Caco-2 (cell line): ENCODE results near the gene TSEN2. TPM values are rescaled to one million over a fixed set of nuclear protein-coding genes. Genes with fewer than 3 reads are reported as not detected.

Experiments
- BruUV-seq: library from RNA; stranded (reverse); fragments of 400-500 nt; replicated peaks from 2 replicates; lab custom pipeline; 2021; lab: Mats Ljungman, UMichigan
- CTCF ChIA-PET: fragments of 300-600 bp; sonication (Branson Sonifier 250); formaldehyde crosslinking; loops from one replicate; lab custom pipeline; 2022; ENCODE audit warnings: antibody characterized with exemption; lab: Charles Lee
- POLR2A ChIA-PET: fragments of 300-600 bp; sonication (Branson Sonifier 250); formaldehyde crosslinking; loops from one replicate; lab custom pipeline; 2022; ENCODE audit warnings: antibody characterized with exemption; lab: Charles Lee
- DNase-seq, 2 experiments: peaks; one replicate each; pipeline versions ENCODE4 v3.0.0 to v3.0.0-alpha.2; 2020 to 2022
- H3K27me3 ChIP-seq: replicated peaks from 2 replicates; pipeline ENCODE4 v1.6.0; 2011; ENCODE audit warnings: low read length; ENCODE audit not compliant: control insufficient read depth, insufficient read depth
- H3K36me3 ChIP-seq: 2 replicates; pipeline ENCODE4 v1.5.1; 2011; ENCODE audit warnings: low read length; ENCODE audit not compliant: control insufficient read depth, insufficient read depth
- H3K4me1 ChIP-seq: fragments of 250-450 bp; sonication (Bioruptor Pico); 2 replicates; pipeline ENCODE4 v1.5.1; 2020; ENCODE audit warnings: mild to moderate bottlenecking
- H3K4me3 ChIP-seq: 2 replicates; pipeline ENCODE4 v1.5.1; 2011; ENCODE audit warnings: low read depth, mild to moderate bottlenecking, control low read depth, low read length
- H3K9me3 ChIP-seq: fragments of 250-450 bp; sonication (Bioruptor Pico); 2 replicates; pipeline ENCODE4 v1.5.1; 2020; ENCODE audit warnings: mild to moderate bottlenecking, moderate library complexity
- H3K27ac Mint-ChIP-seq: one replicate; pipeline ENCODE4 v1.8.0; 2022; ENCODE audit warnings: mixed read lengths; ENCODE audit not compliant: unreplicated experiment
- H3K27me3 Mint-ChIP-seq: one replicate; pipeline ENCODE4 v1.8.0; 2022; ENCODE audit warnings: mixed read lengths; ENCODE audit not compliant: insufficient read depth, unreplicated experiment
- H3K36me3 Mint-ChIP-seq: one replicate; pipeline ENCODE4 v1.8.0; 2022; ENCODE audit warnings: mild to moderate bottlenecking, mixed read lengths; ENCODE audit not compliant: insufficient read depth, unreplicated experiment
- H3K4me1 Mint-ChIP-seq: one replicate; pipeline ENCODE4 v1.8.0; 2022; ENCODE audit warnings: low read depth, mixed read lengths; ENCODE audit not compliant: unreplicated experiment
- H3K4me3 Mint-ChIP-seq: one replicate; pipeline ENCODE4 v1.8.0; 2022; ENCODE audit warnings: mild to moderate bottlenecking, moderate library complexity, mixed read lengths; ENCODE audit not compliant: unreplicated experiment
- H3K9me3 Mint-ChIP-seq: one replicate; pipeline ENCODE4 v1.8.0; 2022; ENCODE audit warnings: mixed read lengths; ENCODE audit not compliant: unreplicated experiment
- CTCF ChIP-seq, 2 experiments: fragments of 200-600 bp in 1 of 2; IDR thresholded peaks; 1 replicate in 1 of 2; 2 replicates in 1 of 2; pipeline versions ENCODE4 v1.5.1 to v1.8.0; 2011 to 2022; ENCODE audit warnings: antibody characterized with exemption in 1 of 2, control low read depth in 1 of 2, inconsistent platforms in 1 of 2, low read depth in 1 of 2, low read length in 1 of 2, mild to moderate bottlenecking in 1 of 2, moderate library complexity in 1 of 2; ENCODE audit not compliant: insufficient read depth in 1 of 2, severe bottlenecking in 1 of 2, unreplicated experiment in 1 of 2
- intact Hi-C: fragments of 100-400 bp; cut with micrococcal nuclease; formaldehyde crosslinking; loops from one replicate; pipeline ENCODE4 v1.10.0; 2022; ENCODE audit not compliant: unreplicated experiment
- total RNA-seq: library from RNA; stranded (reverse); gene quantifications from 2 replicates; pipeline ENCODE4 v1.2.3, GENCODE V29; 2022

Gene TSEN2
- total RNA-seq, 1 experiment from 2014 or later, result 19.6 TPM

- CTCF ChIA-PET, result interaction anchor here (0.7 kb wide), 1 partner anchor 120 kb away, joined by 3 read pairs; no protein-coding TSS in a partner anchor
- H3K4me3 Mint-ChIP-seq, result no peak overlapping the region
- TF ChIP-seq CTCF (IDR thresholded peaks at IDR 0.05; ENCODE audit: insufficient read depth in 1 of 2, low read depth in 1 of 2, low read length in 1 of 2, severe bottlenecking in 1 of 2, unreplicated experiment in 1 of 2), result no peak
- no peak for DNase-seq
- H3K27me3 Mint-ChIP-seq, result no peaks in the 10 kb centered on the region
- peaks cover 19% of the 10 kb centered on the region for H3K4me1 Mint-ChIP-seq
- H3K9me3 Mint-ChIP-seq, result no peaks in the 10 kb centered on the region
- peak overlapping the region; percentile 40 for H3K27ac Mint-ChIP-seq
- Histone ChIP-seq H3K36me3 (no peaks in the 10 kb centered on the region), H3K9me3 (no peaks in the 10 kb centered on the region), H3K27me3 (no peaks in the 10 kb centered on the region), H3K4me3 (no peak overlapping the region), H3K4me1 (peaks cover 14% of the 10 kb centered on the region)
- no TSS peak for BruUV-seq
- intact Hi-C loops, result loop anchor here (10.0 kb wide), 1 partner anchor 165 kb away; the partner anchor contains the start of gene PPARG
- peaks cover 3% of the 10 kb centered on the region for H3K36me3 Mint-ChIP-seq
- POLR2A ChIA-PET, result no interaction called here
These were observed 34.2 kb upstream of the TSEN2 start for GRCh38 chr3:12449889-12450682.

DNA sequence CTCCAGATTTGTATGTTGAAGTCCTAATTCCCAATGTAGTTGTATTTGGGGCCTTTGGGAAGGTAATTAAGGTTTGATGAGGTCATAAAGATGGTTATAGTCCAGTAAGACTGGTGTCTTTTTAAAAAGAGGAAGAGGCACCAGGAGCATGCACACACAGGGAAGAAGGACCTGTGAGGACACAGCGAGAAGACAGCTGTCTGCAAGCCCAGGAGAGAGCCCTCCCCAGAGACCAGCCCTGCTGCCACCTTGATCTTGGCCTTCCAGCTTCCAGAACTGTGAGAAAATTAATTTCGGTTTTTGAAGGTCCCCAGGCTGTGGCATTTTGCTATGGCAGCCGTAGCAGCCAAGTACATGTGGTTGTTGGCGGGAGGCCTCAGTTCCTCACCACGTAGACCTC lies 32.8 kb upstream of the TSEN2 start:
- Histone ChIP-seq H3K4me1 (peaks cover under 1% of the 10 kb centered on the region; the same call in 1 of the 2 replicates), H3K9me3 (no peaks in the 10 kb centered on the region), H3K27me3 (no peaks in the 10 kb centered on the region), H3K4me3 (no peak overlapping the region), H3K36me3 (no peaks in the 10 kb centered on the region)
- ChIA-PET POLR2A (no interaction called here), CTCF (no interaction called here)
- no peak for TF ChIP-seq CTCF (IDR thresholded peaks at IDR 0.05; ENCODE audit: insufficient read depth in 1 of 2, low read depth in 1 of 2, low read length in 1 of 2, severe bottlenecking in 1 of 2, unreplicated experiment in 1 of 2)
- no peak overlapping the region for H3K4me3 Mint-ChIP-seq
- no peak for DNase-seq
- intact Hi-C loops, result no loop called here
- no peaks in the 10 kb centered on the region for H3K9me3 Mint-ChIP-seq
- H3K36me3 Mint-ChIP-seq, result no peaks in the 10 kb centered on the region
- BruUV-seq, result no TSS peak
- peaks cover 7% of the 10 kb centered on the region for H3K4me1 Mint-ChIP-seq
- H3K27me3 Mint-ChIP-seq, result no peaks in the 10 kb centered on the region
- H3K27ac Mint-ChIP-seq, result no peak overlapping the region

DNA sequence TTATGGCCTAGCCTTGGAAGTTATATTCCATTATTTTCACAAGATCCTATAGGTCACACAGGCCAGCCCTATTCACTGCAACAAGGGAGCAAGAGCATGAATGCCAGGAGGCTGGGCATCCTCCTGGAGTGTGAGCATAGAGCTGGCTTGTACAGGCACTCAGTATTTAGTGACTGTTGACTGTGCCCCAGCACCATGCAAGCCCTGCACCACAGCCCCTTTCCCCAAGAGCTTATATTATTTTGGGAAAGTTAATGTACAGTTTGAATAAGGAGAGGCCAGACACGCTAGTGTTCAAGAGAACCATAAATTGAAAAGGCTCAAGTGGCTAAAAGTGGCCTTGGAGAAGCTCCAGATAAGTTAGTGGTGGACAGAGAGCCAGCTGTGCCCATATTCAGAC lies 32.3 kb upstream of the TSEN2 start:
- no peaks in the 10 kb centered on the region for H3K27me3 Mint-ChIP-seq
- no peak overlapping the region for H3K4me3 ChIP-seq
- no peak for DNase-seq
- H3K36me3 ChIP-seq, result no peaks in the 10 kb centered on the region
- H3K27me3 ChIP-seq, result no peaks in the 10 kb centered on the region
- no peaks in the 10 kb centered on the region for H3K9me3 ChIP-seq
- intact Hi-C loops, result no loop called here
- no peak overlapping the region for H3K27ac Mint-ChIP-seq
- TF ChIP-seq CTCF (IDR thresholded peaks at IDR 0.05; ENCODE audit: insufficient read depth in 1 of 2, low read depth in 1 of 2, low read length in 1 of 2, severe bottlenecking in 1 of 2, unreplicated experiment in 1 of 2), result no peak
- no peaks in the 10 kb centered on the region for H3K9me3 Mint-ChIP-seq
- no TSS peak for BruUV-seq
- H3K4me1 Mint-ChIP-seq, result peaks cover 4% of the 10 kb centered on the region
- CTCF ChIA-PET, result no interaction called here
- no peak overlapping the region for H3K4me3 Mint-ChIP-seq
- H3K4me1 ChIP-seq, result no peaks in the 10 kb centered on the region
- H3K36me3 Mint-ChIP-seq, result no peaks in the 10 kb centered on the region
- POLR2A ChIA-PET, result no interaction called here
